ENCODE results near the gene TBR1. TPM values are rescaled to one million over a fixed set of nuclear protein-coding genes. Genes with fewer than 3 reads are reported as not detected.

The TBR1 gene
- total RNA-seq, 2 experiments from 2014 or later = not detected

DNA sequence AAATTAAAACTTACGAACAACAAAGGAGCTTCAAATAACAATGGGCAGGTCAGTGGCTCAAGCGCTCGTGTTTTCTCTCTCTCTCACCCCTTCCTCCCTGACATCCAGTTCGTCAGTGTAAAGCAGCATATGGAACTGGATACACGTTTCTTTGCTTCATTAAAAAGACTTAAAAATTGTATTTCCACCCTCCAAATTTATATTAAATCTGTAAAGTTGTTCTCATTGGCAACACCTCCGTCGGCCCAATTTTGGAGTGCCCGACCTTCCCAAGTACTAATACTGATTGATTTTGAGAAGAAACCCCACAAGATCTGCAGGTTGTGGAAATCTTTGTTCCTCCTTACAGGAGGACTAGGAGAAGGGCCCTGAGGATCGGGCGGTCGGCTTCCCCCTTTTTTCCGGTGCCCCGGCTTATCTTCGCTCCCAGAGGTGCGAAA is 2.2 kb downstream of the TBR1 start:
- H3K9me3 Mint-ChIP-seq = no peaks in the 10 kb centered on the region
- H3K27ac Mint-ChIP-seq = no peak overlapping the region
- TF ChIP-seq, protein P1, sequence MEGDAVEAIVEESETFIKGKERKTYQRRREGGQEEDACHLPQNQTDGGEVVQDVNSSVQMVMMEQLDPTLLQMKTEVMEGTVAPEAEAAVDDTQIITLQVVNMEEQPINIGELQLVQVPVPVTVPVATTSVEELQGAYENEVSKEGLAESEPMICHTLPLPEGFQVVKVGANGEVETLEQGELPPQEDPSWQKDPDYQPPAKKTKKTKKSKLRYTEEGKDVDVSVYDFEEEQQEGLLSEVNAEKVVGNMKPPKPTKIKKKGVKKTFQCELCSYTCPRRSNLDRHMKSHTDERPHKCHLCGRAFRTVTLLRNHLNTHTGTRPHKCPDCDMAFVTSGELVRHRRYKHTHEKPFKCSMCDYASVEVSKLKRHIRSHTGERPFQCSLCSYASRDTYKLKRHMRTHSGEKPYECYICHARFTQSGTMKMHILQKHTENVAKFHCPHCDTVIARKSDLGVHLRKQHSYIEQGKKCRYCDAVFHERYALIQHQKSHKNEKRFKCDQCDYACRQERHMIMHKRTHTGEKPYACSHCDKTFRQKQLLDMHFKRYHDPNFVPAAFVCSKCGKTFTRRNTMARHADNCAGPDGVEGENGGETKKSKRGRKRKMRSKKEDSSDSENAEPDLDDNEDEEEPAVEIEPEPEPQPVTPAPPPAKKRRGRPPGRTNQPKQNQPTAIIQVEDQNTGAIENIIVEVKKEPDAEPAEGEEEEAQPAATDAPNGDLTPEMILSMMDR (IDR thresholded peaks at IDR 0.05) = no peak
- DNase-seq (no peak), ATAC-seq (no peak)
- H3K4me1 Mint-ChIP-seq (ENCODE audit: low read depth) = peaks cover 46% of the 10 kb centered on the region
- H3K27me3 Mint-ChIP-seq = peaks cover 79% of the 10 kb centered on the region
- ChIA-PET POLR2A (no interaction called here), CTCF (no interaction called here)
- H3K36me3 Mint-ChIP-seq (ENCODE audit: low read depth) = no peaks in the 10 kb centered on the region
- intact Hi-C loops (cut with micrococcal nuclease) = no loop called here
- no peak overlapping the region for H3K4me3 Mint-ChIP-seq

DNA sequence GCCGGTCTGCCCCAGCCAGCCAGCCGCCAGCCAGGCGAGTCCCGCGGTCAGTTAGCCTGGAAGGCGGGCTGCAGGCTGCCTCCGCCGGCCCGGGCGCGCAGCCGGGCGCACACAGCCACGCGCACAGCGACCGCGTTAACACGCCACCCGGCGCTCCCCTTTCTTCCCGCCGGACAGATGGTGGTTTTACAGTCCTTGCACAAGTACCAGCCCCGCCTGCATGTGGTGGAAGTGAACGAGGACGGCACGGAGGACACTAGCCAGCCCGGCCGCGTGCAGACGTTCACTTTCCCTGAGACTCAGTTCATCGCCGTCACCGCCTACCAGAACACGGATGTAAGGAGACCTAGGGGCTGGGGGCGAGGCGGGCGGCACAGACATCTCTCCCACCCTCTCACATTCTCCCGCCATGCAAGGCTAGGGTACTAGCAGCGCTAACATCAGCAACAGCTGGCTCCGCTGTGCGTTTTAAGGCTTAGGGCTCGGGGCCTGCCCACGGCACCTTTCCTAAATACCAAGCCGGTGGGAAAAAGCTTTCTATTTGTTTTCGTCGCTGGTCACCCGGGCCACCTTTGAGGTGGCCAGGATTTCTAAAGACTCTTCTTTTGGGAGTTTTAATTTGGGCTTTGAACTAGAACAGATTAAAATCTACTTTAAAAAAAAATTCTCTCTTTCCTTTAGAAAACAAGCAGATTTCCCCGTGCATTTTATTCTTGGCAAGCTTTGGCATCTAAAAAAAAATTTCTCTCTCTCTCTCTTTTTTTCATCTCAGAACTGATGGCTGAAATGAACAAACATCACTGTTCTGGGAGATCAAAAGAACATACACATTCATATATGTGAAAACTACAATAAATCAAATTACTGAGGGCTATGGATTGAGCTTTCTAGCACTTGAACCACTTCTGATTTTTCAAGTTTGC is 2.9 kb downstream of the TBR1 start:
- H3K27ac Mint-ChIP-seq = no peak overlapping the region
- ATAC-seq = no peak
- H3K4me3 Mint-ChIP-seq = peak overlapping the region; percentile 31
- CTCF ChIA-PET = no interaction called here
- TF ChIP-seq, protein P1 (IDR thresholded peaks at IDR 0.05) = no peak
- peaks cover 43% of the 10 kb centered on the region for H3K4me1 Mint-ChIP-seq (ENCODE audit: low read depth)
- H3K36me3 Mint-ChIP-seq (ENCODE audit: low read depth) = no peaks in the 10 kb centered on the region
- POLR2A ChIA-PET = no interaction called here
- DNase-seq = no peak
- H3K27me3 Mint-ChIP-seq = peaks cover 77% of the 10 kb centered on the region
- no peaks in the 10 kb centered on the region for H3K9me3 Mint-ChIP-seq
- intact Hi-C loops (cut with micrococcal nuclease) = no loop called here

DNA sequence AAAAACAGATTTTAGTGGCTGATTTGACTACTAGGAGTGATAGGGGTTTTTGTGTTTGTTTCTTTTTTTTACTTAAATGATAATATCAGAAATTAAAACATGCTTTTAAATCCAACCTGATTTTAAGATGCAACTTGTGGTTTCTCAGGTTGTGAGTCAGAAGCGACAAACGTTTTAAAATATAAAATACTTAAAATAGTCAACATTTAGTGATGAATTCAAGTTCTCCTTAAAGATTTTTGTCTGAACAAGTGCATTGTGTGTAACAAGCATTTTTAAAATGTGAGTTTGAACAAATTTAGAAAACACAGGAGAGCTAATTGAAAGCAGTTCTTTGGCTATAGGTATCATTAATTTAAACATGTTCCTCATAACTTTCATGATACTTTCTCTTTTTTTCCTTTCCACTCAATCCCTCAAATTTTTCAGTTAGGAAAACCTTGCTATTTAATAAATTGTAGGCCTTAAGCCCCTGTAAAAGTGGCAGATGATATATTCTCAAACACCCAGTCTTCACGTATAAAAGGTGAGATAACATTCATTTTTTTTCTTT is 3.6 kb downstream of the TBR1 start:
- peaks cover 4% of the 10 kb centered on the region for H3K36me3 Mint-ChIP-seq (ENCODE audit: low read depth)
- peaks cover 49% of the 10 kb centered on the region for H3K4me1 Mint-ChIP-seq (ENCODE audit: low read depth)
- no peak for DNase-seq
- ATAC-seq = no peak
- no peak overlapping the region for H3K27ac Mint-ChIP-seq
- no peak overlapping the region for H3K4me3 Mint-ChIP-seq
- TF ChIP-seq, protein P1 (IDR thresholded peaks at IDR 0.05) = no peak
- ChIA-PET POLR2A (no interaction called here), CTCF (no interaction called here)
- intact Hi-C loops (cut with micrococcal nuclease) = no loop called here
- H3K27me3 Mint-ChIP-seq = peaks cover 84% of the 10 kb centered on the region
- no peaks in the 10 kb centered on the region for H3K9me3 Mint-ChIP-seq

DNA sequence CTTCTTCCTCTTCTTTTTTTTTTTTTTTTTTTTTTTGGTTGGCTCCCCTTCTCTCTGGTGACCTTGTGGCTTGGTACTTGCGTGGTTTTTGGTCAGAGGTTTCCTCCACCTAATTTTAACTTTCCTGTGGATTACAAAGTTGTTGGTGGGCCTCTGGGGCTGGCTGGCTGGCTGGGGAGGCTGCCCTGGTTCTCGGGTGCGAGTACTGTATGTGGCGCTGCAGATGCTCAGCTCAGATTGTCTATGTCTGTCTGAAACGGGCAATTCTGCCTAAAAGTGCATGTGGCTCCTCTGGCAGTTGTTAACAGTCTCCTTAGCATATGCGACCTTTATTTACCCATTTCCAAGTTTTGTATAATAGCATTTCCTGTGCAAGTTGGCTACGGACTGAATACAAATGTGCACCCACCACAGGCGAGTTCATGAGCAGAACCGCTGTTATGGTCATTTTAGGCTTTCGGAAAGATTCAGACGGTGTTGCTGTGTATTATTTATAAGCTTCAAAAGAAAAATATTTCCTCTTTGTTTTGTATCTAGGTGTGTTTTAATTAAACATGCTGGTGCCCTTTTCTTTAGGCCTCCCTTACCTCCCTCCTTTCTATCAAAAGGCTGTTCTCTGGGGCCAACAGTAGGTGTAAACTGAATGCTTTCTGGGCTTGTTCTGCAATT is 4.4 kb downstream of the TBR1 start:
- ATAC-seq (no peak), DNase-seq (no peak)
- Mint-ChIP-seq H3K27ac (no peak overlapping the region), H3K36me3 (ENCODE audit: low read depth) (peaks cover 4% of the 10 kb centered on the region), H3K27me3 (peaks cover 87% of the 10 kb centered on the region), H3K9me3 (no peaks in the 10 kb centered on the region), H3K4me3 (no peak overlapping the region), H3K4me1 (ENCODE audit: low read depth) (peaks cover 45% of the 10 kb centered on the region)
- ChIA-PET POLR2A (no interaction called here), CTCF (no interaction called here)
- intact Hi-C loops (cut with micrococcal nuclease) = no loop called here
- TF ChIP-seq, protein P1 (IDR thresholded peaks at IDR 0.05) = no peak

DNA sequence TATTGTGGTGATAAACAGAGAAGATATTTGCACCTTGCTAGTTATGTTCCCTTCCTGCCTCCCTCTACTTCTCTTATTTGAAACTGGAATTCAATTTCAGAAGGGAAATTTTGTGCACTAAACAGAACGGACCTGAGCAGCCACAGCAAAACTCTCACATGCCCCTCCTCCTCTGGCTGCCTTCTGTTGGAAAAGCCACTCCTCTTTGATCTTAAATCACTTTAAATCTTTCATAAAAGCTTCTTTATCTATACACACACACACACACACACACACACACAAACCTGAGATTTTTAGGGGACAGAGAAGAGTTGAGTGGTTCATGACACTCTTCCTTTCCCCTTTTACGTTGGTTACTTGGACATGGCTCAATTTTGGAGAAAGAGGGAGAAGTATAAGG is 5.6 kb downstream of the TBR1 start:
- CTCF ChIA-PET = no interaction called here
- TF ChIP-seq, protein P1 (IDR thresholded peaks at IDR 0.05) = no peak
- ATAC-seq (no peak), DNase-seq (no peak)
- Mint-ChIP-seq H3K27me3 (peaks cover 85% of the 10 kb centered on the region), H3K4me1 (ENCODE audit: low read depth) (peaks cover 41% of the 10 kb centered on the region), H3K27ac (no peak overlapping the region), H3K36me3 (ENCODE audit: low read depth) (peaks cover 4% of the 10 kb centered on the region), H3K9me3 (no peaks in the 10 kb centered on the region), H3K4me3 (no peak overlapping the region)
- POLR2A ChIA-PET = no interaction called here
- intact Hi-C loops (cut with micrococcal nuclease) = no loop called here
